HepG2 (cell line): ENCODE measurements around the gene ACBD7. TPM values are rescaled to one million over a fixed set of nuclear protein-coding genes. Genes with fewer than 3 reads are reported as not detected.

Experiments
- BORCS8-MEF2B ChIP-seq: sonication (generic); formaldehyde crosslinking; IDR thresholded peaks from 2 replicates; pipeline ENCODE4 v1.8.0; 2022; ENCODE audit warnings: mild to moderate bottlenecking, missing genetic modification reagents
- DDIT3 ChIP-seq: sonication (generic); formaldehyde crosslinking; IDR thresholded peaks from 2 replicates; pipeline ENCODE4 v1.4.0; 2020; ENCODE audit warnings: mild to moderate bottlenecking, missing genetic modification reagents
- FOXK1 ChIP-seq: sonication (generic); formaldehyde crosslinking; IDR thresholded peaks from 2 replicates; pipeline ENCODE4 v1.4.0; 2020; ENCODE audit warnings: low read depth, missing genetic modification reagents, borderline replicate concordance
- GATA4 ChIP-seq: sonication (generic); IDR thresholded peaks from 2 replicates; pipeline ENCODE4 v1.6.1; 2016; ENCODE audit warnings: antibody characterized with exemption, low read depth, borderline replicate concordance
- MED1 ChIP-seq: sonication (generic); formaldehyde crosslinking; IDR thresholded peaks from 2 replicates; pipeline ENCODE4 v1.4.0; 2020; ENCODE audit warnings: missing genetic modification reagents
- NR1H2 ChIP-seq: sonication (generic); formaldehyde crosslinking; IDR thresholded peaks from 2 replicates; pipeline ENCODE4 v1.8.1; 2022; ENCODE audit warnings: low read depth, missing genetic modification reagents, borderline replicate concordance
- ONECUT2 ChIP-seq: sonication (generic); formaldehyde crosslinking; IDR thresholded peaks from 2 replicates; pipeline ENCODE4 v1.4.0; 2020; ENCODE audit warnings: missing genetic modification reagents
- PHB2 ChIP-seq: fragments of 450-650 bp; IDR thresholded peaks from 2 replicates; pipeline ENCODE4 v1.6.1; 2018; ENCODE audit not compliant: partially characterized antibody
- REL ChIP-seq: sonication (generic); formaldehyde crosslinking; conservative IDR thresholded peaks from 2 replicates; pipeline ENCODE4 v1.8.0; 2022; ENCODE audit warnings: mild to moderate bottlenecking, missing genetic modification reagents, moderate library complexity
- SMAD1 ChIP-seq: sonication (generic); formaldehyde crosslinking; IDR thresholded peaks from 2 replicates; pipeline ENCODE4 v1.4.0; 2020; ENCODE audit warnings: missing genetic modification reagents, low read depth, mild to moderate bottlenecking, borderline replicate concordance
- SMARCE1 ChIP-seq: fragments of 450-650 bp; IDR thresholded peaks from 2 replicates; pipeline ENCODE4 v1.6.1; 2017; ENCODE audit warnings: borderline replicate concordance
- SRY ChIP-seq: sonication (generic); formaldehyde crosslinking; IDR thresholded peaks from 2 replicates; pipeline ENCODE4 v1.8.0; 2022; ENCODE audit warnings: mild to moderate bottlenecking, missing genetic modification reagents
- TARDBP ChIP-seq: sonication (generic); formaldehyde crosslinking; IDR thresholded peaks from 2 replicates; pipeline ENCODE4 v1.8.0; 2022; ENCODE audit warnings: mild to moderate bottlenecking, missing genetic modification reagents
- THAP8 ChIP-seq: sonication (generic); formaldehyde crosslinking; IDR thresholded peaks from 2 replicates; pipeline ENCODE4 v1.5.1; 2020; ENCODE audit warnings: missing genetic modification reagents, mild to moderate bottlenecking, borderline replicate concordance
- ZFAT ChIP-seq: sonication (generic); formaldehyde crosslinking; conservative IDR thresholded peaks from 2 replicates; pipeline ENCODE4 v1.8.1; 2023; ENCODE audit warnings: missing genetic modification reagents, inconsistent platforms
- ZNF572 ChIP-seq: sonication (generic); formaldehyde crosslinking; IDR thresholded peaks from 2 replicates; pipeline ENCODE4 v1.5.1; 2020; ENCODE audit warnings: mild to moderate bottlenecking, missing genetic modification reagents
- ZNF609 ChIP-seq: sonication (generic); formaldehyde crosslinking; IDR thresholded peaks from 2 replicates; pipeline ENCODE4 v1.4.0; 2020; ENCODE audit warnings: mild to moderate bottlenecking, missing genetic modification reagents, borderline replicate concordance
- ZNF687 ChIP-seq: sonication (generic); formaldehyde crosslinking; IDR thresholded peaks from 2 replicates; pipeline ENCODE4 v1.5.1; 2020; ENCODE audit warnings: mild to moderate bottlenecking, missing genetic modification reagents, moderate library complexity
- ZNF776 ChIP-seq: sonication (generic); formaldehyde crosslinking; IDR thresholded peaks from 2 replicates; pipeline ENCODE4 v1.4.0; 2020; ENCODE audit warnings: mild to moderate bottlenecking, missing genetic modification reagents
- ZNF841 ChIP-seq: sonication (generic); formaldehyde crosslinking; IDR thresholded peaks from 2 replicates; pipeline ENCODE4 v1.8.1; 2023; ENCODE audit warnings: missing genetic modification reagents, borderline replicate concordance
- polyA plus RNA-seq, 8 experiments: library from polyadenylated mRNA; depleted of rRNA in 3 of 8; stranded (reverse) in 7 of 8; unstranded in 1 of 8; fragments of >200 nt; fragmentation: Illumina TruSeq in 4 of 8; extraction: Trizol in 4 of 8; gene quantifications; 2 replicates each; pipeline versions ENCODE4 v1.2.1 to v1.2.3, GENCODE V29; 2011 to 2016; ENCODE audit warnings: low read depth in 4 of 8, missing spikeins in 1 of 8, mixed read lengths in 1 of 8; ENCODE audit not compliant: insufficient read depth in 1 of 8
- total RNA-seq, 5 experiments: library from RNA; depleted of rRNA; stranded (reverse); fragments of >200 nt; fragmentation: Illumina TruSeq; extraction: Trizol; gene quantifications; 2 replicates each; pipeline ENCODE4 v1.2.3, GENCODE V29; 2016; ENCODE audit warnings: low read depth in 1 of 5

ACBD7 gene
- total and polyA plus RNA-seq, 2 of the 13 experiments (the other 11 are each of a cell fraction or from before 2014, with no cell fraction given), result 1.4 to 2.6 TPM

- TF ChIP-seq ZNF609 (CRISPR knock-in tag), result 0 out of 2 replicates have a peak, but pooled peaks have one; percentile 22
- TF ChIP-seq TARDBP, result 0 out of 2 replicates have a peak, but pooled peaks have one; percentile 25
- no peak for TF ChIP-seq ZNF572 (CRISPR knock-in tag)
- TF ChIP-seq PHB2, result no peak
- TF ChIP-seq ONECUT2 (CRISPR knock-in tag), result no peak
- TF ChIP-seq NR1H2 (CRISPR knock-in tag), result no peak
- no peak for TF ChIP-seq THAP8 (CRISPR knock-in tag)
- TF ChIP-seq FOXK1 (CRISPR knock-in tag), result peak; percentile 73; the same call in 1 of the 2 replicates
- no peak for TF ChIP-seq GATA4
- peak; percentile 81 for TF ChIP-seq ZNF687
- TF ChIP-seq SMAD1 (CRISPR knock-in tag), result no peak
- no peak for TF ChIP-seq ZNF776 (CRISPR knock-in tag)
- no peak for TF ChIP-seq ZNF841 (CRISPR knock-in tag)
- peak; percentile 66; the same call in 1 of the 2 replicates for TF ChIP-seq REL (CRISPR knock-in tag)
- TF ChIP-seq SMARCE1, result no peak
- no peak for TF ChIP-seq ZFAT (CRISPR knock-in tag)
- peak; percentile 62; the same call in 1 of the 2 replicates for TF ChIP-seq BORCS8-MEF2B (CRISPR knock-in tag)
- TF ChIP-seq MED1, result no peak
- no peak for TF ChIP-seq DDIT3 (CRISPR knock-in tag)
- no peak for TF ChIP-seq SRY (CRISPR knock-in tag)
Observed at GRCh38 chr10:15088428-15089261, at the start of gene ACBD7 (continued).
